Transverse colon (tissue), 4 donors: ENCODE measurements around the gene SDK1. TPM values are rescaled to one million over a fixed set of nuclear protein-coding genes. Genes with fewer than 3 reads are reported as not detected.

Experiments
- DNase-seq: peaks from one replicate; pipeline ENCODE4 v3.0.0-alpha.2; 2019
- H3K27ac ChIP-seq, 4 donors: fragments of 200-600 bp; sonication (generic); 2 replicates each; pipeline ENCODE4 v1.5.1; 2016 to 2018; ENCODE audit warnings: inconsistent platforms in 4 of 4
- H3K27me3 ChIP-seq: fragments of 200-600 bp; sonication (generic); 2 replicates; pipeline ENCODE4 v1.5.1; 2017; ENCODE audit warnings: inconsistent platforms
- H3K36me3 ChIP-seq, 4 donors: fragments of 200-600 bp; sonication (generic); 2 replicates each; pipeline ENCODE4 v1.5.1; 2017 to 2019; ENCODE audit warnings: inconsistent platforms in 4 of 4
- H3K4me1 ChIP-seq, 4 donors: fragments of 200-600 bp; sonication (generic); 2 replicates each; pipeline ENCODE4 v1.5.1; 2017 to 2020; ENCODE audit warnings: inconsistent platforms in 4 of 4
- H3K4me3 ChIP-seq, 4 donors: fragments of 200-600 bp; sonication (generic); 1 replicate in 1 of 4; 2 replicates in 3 of 4; pipeline versions ENCODE4 v1.5.1 to v1.6.1; 2017 to 2019; ENCODE audit warnings: inconsistent platforms in 4 of 4
- H3K9me3 ChIP-seq, 2 donors: fragments of 200-600 bp; sonication (generic); 2 replicates each; pipeline ENCODE4 v1.5.1; 2017 to 2019; ENCODE audit warnings: inconsistent platforms in 2 of 2
- CTCF ChIP-seq, 5 experiments: fragments of 200-600 bp in 3 of 5; fragments of 450-650 bp in 2 of 5; sonication (generic) in 3 of 5; IDR thresholded peaks; 1 replicate in 2 of 5; 2 replicates in 3 of 5; pipeline ENCODE4 v1.5.1; 2016 to 2017; ENCODE audit warnings: antibody characterized with exemption in 5 of 5, inconsistent platforms in 3 of 5, mild to moderate bottlenecking in 2 of 5, moderate library complexity in 1 of 5
- EP300 ChIP-seq: sonication (generic); formaldehyde crosslinking; IDR thresholded peaks from one replicate; pipeline ENCODE4 v1.6.1; 2017; ENCODE audit warnings: antibody characterized with exemption, low read depth
- POLR2A ChIP-seq: fragments of 450-650 bp; IDR thresholded peaks from one replicate; pipeline ENCODE4 v1.6.1; 2016; ENCODE audit warnings: antibody characterized with exemption, mild to moderate bottlenecking, moderate library complexity
- POLR2AphosphoS5 ChIP-seq, 3 donors: sonication (generic); formaldehyde crosslinking; IDR thresholded peaks; one replicate each; pipeline ENCODE4 v1.6.1; 2016; ENCODE audit warnings: antibody characterized with exemption in 3 of 3
- WGBS, 2 donors: methylation state at CpG; one replicate each; pipeline ENCODE4 v1.1.5; 2018; ENCODE audit warnings: low coverage in 1 of 2; 5-methylcytosine and 5-hydroxymethylcytosine counted together
- in situ Hi-C, 4 donors: fragments of 200-750 bp; cut with MboI; loops; one replicate each; pipeline versions ENCODE4 v1.15.0 to v1.15.1; 2017; ENCODE audit warnings: low sequenced_read_pairs in 3 of 4, low pct_ligation_motif_present in 1 of 4, low pct_unique_long_range_greater_than_20kb in 1 of 4
- intact Hi-C: fragments of 100-400 bp; cut with DNase I; formaldehyde crosslinking; loops from one replicate; pipeline ENCODE4 v1.15.1; 2023; ENCODE audit warnings: low total_unique reads
- total RNA-seq, 4 donors: library from RNA; depleted of rRNA; stranded (reverse); fragments of >200 nt; gene quantifications; one replicate each; pipeline ENCODE4 v1.1.0, GENCODE V29; 2016

The SDK1 gene
- total RNA-seq, 4 donors from 2014 or later = 4.0 to 8.6 (median 5.4) TPM

GRCh38 chr7:3538041-3538440 is 237.0 kb downstream of the SDK1 start:
- no peak for TF ChIP-seq POLR2AphosphoS5 (IDR thresholded peaks at IDR 0.05)
- no peak for TF ChIP-seq CTCF (IDR thresholded peaks at IDR 0.05)
- TF ChIP-seq POLR2A = no peak
- no peak for TF ChIP-seq EP300
- H3K27ac ChIP-seq = no peak overlapping the region
- in situ Hi-C loops (no loop called here), intact Hi-C loops (no loop called here)
- no peaks in the 10 kb centered on the region for H3K9me3 ChIP-seq
- 73 to 87% methylated on average over 3 of the region's 3 CpGs for WGBS, 2 donors
- no peak for DNase-seq
- H3K36me3 ChIP-seq = no peaks in the 10 kb centered on the region
- H3K27me3 ChIP-seq = no peaks in the 10 kb centered on the region
- no peaks in the 10 kb centered on the region for H3K4me1 ChIP-seq
- no peak overlapping the region for H3K4me3 ChIP-seq

GRCh38 chr7:3540456-3541220 is 239.6 kb downstream of the SDK1 start:
- Histone ChIP-seq H3K9me3 (no peaks in the 10 kb centered on the region), H3K27me3 (no peaks in the 10 kb centered on the region), H3K4me1 (no peaks in the 10 kb centered on the region), H3K36me3 (no peaks in the 10 kb centered on the region), H3K4me3 (no peak overlapping the region), H3K27ac (no peak overlapping the region)
- in situ Hi-C loops = no loop called here
- TF ChIP-seq CTCF (IDR thresholded peaks at IDR 0.05) = no peak
- no peak for TF ChIP-seq POLR2A
- TF ChIP-seq POLR2AphosphoS5 (IDR thresholded peaks at IDR 0.05) = no peak
- no peak for TF ChIP-seq EP300
- no peak for DNase-seq
- intact Hi-C loops = no loop called here
- 57 to 67% methylated on average over 4 to 5 of the region's 5 CpGs for WGBS, 2 donors

- no peak for TF ChIP-seq CTCF (IDR thresholded peaks at IDR 0.05)
- no peak for TF ChIP-seq POLR2A
- no peak for TF ChIP-seq EP300
- TF ChIP-seq POLR2AphosphoS5 (IDR thresholded peaks at IDR 0.05) = no peak
- H3K36me3 ChIP-seq = no peaks in the 10 kb centered on the region
- no peak overlapping the region for H3K4me3 ChIP-seq
- DNase-seq = no peak
- H3K27ac ChIP-seq = no peak overlapping the region
- H3K4me1 ChIP-seq = no peaks in the 10 kb centered on the region
- no peaks in the 10 kb centered on the region for H3K27me3 ChIP-seq
- intact Hi-C loops (no loop called here), in situ Hi-C loops (no loop called here)
- 77 to 100% methylated on average over 2 to 5 of the region's 5 CpGs for WGBS, 2 donors
- H3K9me3 ChIP-seq = no peaks in the 10 kb centered on the region
Observed at GRCh38 chr7:3544202-3544601, 243.2 kb downstream of the SDK1 start.

- no peaks in the 10 kb centered on the region for H3K4me1 ChIP-seq
- TF ChIP-seq POLR2A (no peak), EP300 (no peak), CTCF (IDR thresholded peaks at IDR 0.05) (no peak), POLR2AphosphoS5 (IDR thresholded peaks at IDR 0.05) (no peak)
- no peaks in the 10 kb centered on the region for H3K9me3 ChIP-seq
- H3K36me3 ChIP-seq = no peaks in the 10 kb centered on the region
- WGBS, 2 donors = 72 to 74% methylated on average over 3 to 4 of the region's 4 CpGs
- no peak for DNase-seq
- no peak overlapping the region for H3K27ac ChIP-seq
- H3K4me3 ChIP-seq = no peak overlapping the region
- H3K27me3 ChIP-seq = no peaks in the 10 kb centered on the region
- intact Hi-C loops = no loop called here
- in situ Hi-C loops = no loop called here
Observed at GRCh38 chr7:3548815-3549214, 247.8 kb downstream of the SDK1 start.
